ENCODE results near the gene NPAS3. TPM values are rescaled to one million over a fixed set of nuclear protein-coding genes. Genes with fewer than 3 reads are reported as not detected.

The NPAS3 gene
- total RNA-seq, 4 donors from 2014 or later: 1.5 to 12.3 (median 3.4) TPM

- Histone ChIP-seq H3K27ac (no peak overlapping the region), H3K9me3 (no peaks in the 10 kb centered on the region), H3K36me3 (no peaks in the 10 kb centered on the region), H3K27me3 (no peaks in the 10 kb centered on the region), H3K4me1 (peaks cover 0 to 7% (median 0%) of the 10 kb centered on the region in 4 donors), H3K4me3 (no peak overlapping the region)
- no peak for TF ChIP-seq POLR2A (IDR thresholded peaks at IDR 0.05)
- no peak for TF ChIP-seq CTCF (IDR thresholded peaks at IDR 0.05)
- WGBS, 2 donors: 97 to 98% methylated on average over 6 of the region's 6 CpGs
- no peak for DNase-seq (ENCODE audit: low spot score in 2 of 2)
Measured at GRCh38 chr14:33776871-33777270, 838.2 kb downstream of the NPAS3 start.

GRCh38 chr14:33777681-33778080 lies 839.0 kb downstream of the NPAS3 start:
- peaks cover 0 to 7% (median 0%) of the 10 kb centered on the region in 4 donors for H3K4me1 ChIP-seq
- WGBS, 2 donors: 80 to 83% methylated on average over 7 of the region's 7 CpGs
- H3K4me3 ChIP-seq: no peak overlapping the region
- no peaks in the 10 kb centered on the region for H3K36me3 ChIP-seq
- no peak for TF ChIP-seq CTCF (IDR thresholded peaks at IDR 0.05)
- no peak for TF ChIP-seq EP300 (IDR thresholded peaks at IDR 0.05)
- H3K27ac ChIP-seq: no peak overlapping the region
- no peaks in the 10 kb centered on the region for H3K9me3 ChIP-seq
- DNase-seq (ENCODE audit: low spot score in 2 of 2): no peak
- no peaks in the 10 kb centered on the region for H3K27me3 ChIP-seq

GRCh38 chr14:33780035-33780434 lies 841.4 kb downstream of the NPAS3 start:
- no peaks in the 10 kb centered on the region for H3K36me3 ChIP-seq
- WGBS, 2 donors: 70 to 71% methylated on average over 4 of the region's 4 CpGs
- no peaks in the 10 kb centered on the region for H3K27me3 ChIP-seq
- no peak for DNase-seq (ENCODE audit: low spot score in 2 of 2)
- no peak overlapping the region for H3K4me3 ChIP-seq
- TF ChIP-seq EP300 (IDR thresholded peaks at IDR 0.05) (no peak), CTCF (IDR thresholded peaks at IDR 0.05) (no peak), POLR2A (IDR thresholded peaks at IDR 0.05) (no peak)
- peaks cover 0 to 3% (median 0%) of the 10 kb centered on the region in 4 donors for H3K4me1 ChIP-seq
- no peaks in the 10 kb centered on the region for H3K9me3 ChIP-seq
- no peak overlapping the region for H3K27ac ChIP-seq

DNA sequence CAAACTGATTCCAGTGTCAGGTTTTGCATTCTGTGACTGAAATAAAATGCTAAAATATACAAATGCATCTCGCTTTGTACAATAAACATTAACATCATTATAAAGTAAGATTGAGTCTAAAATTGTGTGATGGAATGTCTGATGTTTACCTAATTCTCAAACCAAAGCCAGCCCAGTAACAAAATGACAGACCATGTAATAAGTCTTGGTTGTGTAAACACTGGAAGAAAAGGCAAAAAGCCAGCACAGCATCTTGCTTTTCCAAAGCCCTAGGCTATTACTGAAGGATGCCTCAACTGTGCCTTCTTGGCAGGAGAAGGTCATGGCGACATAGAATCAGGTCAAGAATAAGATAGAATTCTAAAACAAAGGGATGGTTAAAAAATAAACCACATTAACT lies 842.6 kb downstream of the NPAS3 start:
- Histone ChIP-seq H3K27ac (no peak overlapping the region), H3K4me1 (no peaks in the 10 kb centered on the region)
- WGBS, 2 donors: 79 to 84% methylated on average over 2 of the region's 2 CpGs

DNA sequence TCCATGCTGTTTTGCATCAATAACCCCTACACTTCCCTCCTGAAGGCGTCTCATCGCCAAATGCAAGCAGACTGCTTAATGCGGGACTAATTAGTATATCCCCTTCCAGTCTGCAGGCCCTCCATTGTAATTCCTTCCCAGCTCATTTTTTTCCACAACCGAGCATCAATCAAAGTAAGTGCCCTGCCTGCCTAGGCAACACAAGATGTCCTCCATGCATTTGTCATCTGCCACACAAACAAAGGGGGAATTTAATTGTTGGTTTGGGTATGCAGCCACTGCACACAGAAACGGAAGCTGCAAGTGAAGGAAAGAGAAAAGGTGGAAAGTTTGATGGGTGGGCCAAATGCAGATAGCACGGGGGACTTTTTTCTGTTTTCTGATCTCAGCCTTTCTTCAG lies 844.2 kb downstream of the NPAS3 start:
- no peak for DNase-seq (ENCODE audit: low spot score in 2 of 2)
- Histone ChIP-seq H3K36me3 (no peaks in the 10 kb centered on the region), H3K9me3 (no peaks in the 10 kb centered on the region), H3K27ac (no peak overlapping the region), H3K4me1 (no peaks in the 10 kb centered on the region), H3K27me3 (no peaks in the 10 kb centered on the region), H3K4me3 (no peak overlapping the region)
- no peak for TF ChIP-seq POLR2A (IDR thresholded peaks at IDR 0.05)
- TF ChIP-seq CTCF (IDR thresholded peaks at IDR 0.05): no peak
- TF ChIP-seq EP300 (IDR thresholded peaks at IDR 0.05): no peak
- WGBS, 2 donors: 92% methylated on average over 6 of the region's 6 CpGs

More for the DNA sequence above, 842.6 kb downstream of the NPAS3 start:
- Histone ChIP-seq H3K36me3 (no peaks in the 10 kb centered on the region), H3K4me3 (no peak overlapping the region), H3K27me3 (no peaks in the 10 kb centered on the region), H3K9me3 (no peaks in the 10 kb centered on the region)
- TF ChIP-seq CTCF (IDR thresholded peaks at IDR 0.05): no peak
- no peak for TF ChIP-seq POLR2A (IDR thresholded peaks at IDR 0.05)
- TF ChIP-seq EP300 (IDR thresholded peaks at IDR 0.05): no peak
- DNase-seq (ENCODE audit: low spot score in 2 of 2): no peak

All from tibial nerve (tissue), 4 donors.